ENCODE data around the gene CPPED1. TPM values are rescaled to one million over a fixed set of nuclear protein-coding genes. Genes with fewer than 3 reads are reported as not detected.

The CPPED1 gene
- total and polyA plus RNA-seq, 10 of the 15 experiments (the other 5 are each of a cell fraction or from before 2014, with no cell fraction given): 7.1 to 39.0 (median 16.0) TPM

- TF ChIP-seq PAX8 (IDR thresholded peaks at IDR 0.05): no peak
- TF ChIP-seq ESRRA (IDR thresholded peaks at IDR 0.05; ENCODE audit: low read length): no peak
- TF ChIP-seq SIN3A (IDR thresholded peaks at IDR 0.05; ENCODE audit: low read depth, low read length): no peak
- no TSS peak for BruUV-seq (replicated peaks)
- Histone ChIP-seq H3K4me2 (ENCODE audit: control insufficient read depth, insufficient read depth) (no peak overlapping the region), H4K20me1 (ENCODE audit: control insufficient read depth, insufficient read depth) (no peaks in the 10 kb centered on the region), H3K9ac (ENCODE audit: control insufficient read depth, insufficient read depth, low read length) (no peak overlapping the region), H2AFZ (ENCODE audit: control insufficient read depth, low read depth, low read length) (no peak overlapping the region), H3K27me3 (replicated peaks in 1 of 2; ENCODE audit: control insufficient read depth in 2 of 2, insufficient read depth in 2 of 2, low read length in 1 of 2) (no peaks in the 10 kb centered on the region), H3K36me3 (ENCODE audit: control insufficient read depth in 2 of 2, insufficient read depth in 2 of 2, low read length in 1 of 2) (no peaks in the 10 kb centered on the region), H3K27ac (ENCODE audit: control insufficient read depth, insufficient read depth) (no peak overlapping the region), H3K79me2 (ENCODE audit: control insufficient read depth, insufficient read depth, low read length) (no peaks in the 10 kb centered on the region), H3K4me3 (no peak overlapping the region), H3K9me3 (replicated peaks; ENCODE audit: control insufficient read depth, insufficient read depth, low read length) (peaks cover 10% of the 10 kb centered on the region; the same call in 2 of the 3 replicates), H3K4me1 (ENCODE audit: control insufficient read depth, insufficient read depth, low read length) (peaks cover 19% of the 10 kb centered on the region)
- SMC1A ChIA-PET (ENCODE audit: uncharacterized antibody, unreplicated experiment): no interaction called here
- in situ Hi-C loops (cut with MboI) (no loop called here), intact Hi-C loops (cut with micrococcal nuclease; ENCODE audit: unreplicated experiment) (no loop called here)
- CTCF ChIA-PET: no interaction called here
- FAIRE-seq (no peak), DNase-seq (ENCODE audit: low read depth, low spot score) (no peak), ATAC-seq (no peak)
- RAD21 ChIA-PET (ENCODE audit: unreplicated experiment): no interaction called here
- WGBS (ENCODE audit: insufficient coverage, insufficient replicate concordance, low lambda C conversion rate, missing lambda C conversion rate): 88% methylated on average over 2 of the region's 2 CpGs
- POLR2A ChIA-PET: no interaction called here
Measured at GRCh38 chr16:12747261-12747660, 56.4 kb downstream of the CPPED1 start.

- intact Hi-C loops (cut with micrococcal nuclease; ENCODE audit: unreplicated experiment): no loop called here
- Histone ChIP-seq H2AFZ (ENCODE audit: control insufficient read depth, low read depth, low read length) (no peak overlapping the region), H4K20me1 (ENCODE audit: control insufficient read depth, insufficient read depth) (no peaks in the 10 kb centered on the region), H3K36me3 (ENCODE audit: control insufficient read depth in 2 of 2, insufficient read depth in 2 of 2, low read length in 1 of 2) (no peaks in the 10 kb centered on the region), H3K79me2 (ENCODE audit: control insufficient read depth, insufficient read depth, low read length) (no peaks in the 10 kb centered on the region), H3K9ac (ENCODE audit: control insufficient read depth, insufficient read depth, low read length) (no peak overlapping the region), H3K27me3 (replicated peaks in 1 of 2; ENCODE audit: control insufficient read depth in 2 of 2, insufficient read depth in 2 of 2, low read length in 1 of 2) (no peaks in the 10 kb centered on the region), H3K4me1 (ENCODE audit: control insufficient read depth, insufficient read depth, low read length) (peaks cover 7% of the 10 kb centered on the region; the same call in 1 of the 2 replicates), H3K9me3 (replicated peaks; ENCODE audit: control insufficient read depth, insufficient read depth, low read length) (peaks cover 10% of the 10 kb centered on the region; the same call in 2 of the 3 replicates), H3K4me2 (ENCODE audit: control insufficient read depth, insufficient read depth) (no peak overlapping the region), H3K4me3 (no peak overlapping the region), H3K27ac (ENCODE audit: control insufficient read depth, insufficient read depth) (no peak overlapping the region)
- ChIA-PET POLR2A (no interaction called here), RAD21 (ENCODE audit: unreplicated experiment) (no interaction called here), SMC1A (ENCODE audit: uncharacterized antibody, unreplicated experiment) (no interaction called here), CTCF (no interaction called here)
- in situ Hi-C loops (cut with MboI): no loop called here
- 97% methylated on average over 4 of the region's 4 CpGs for WGBS (ENCODE audit: insufficient coverage, insufficient replicate concordance, low lambda C conversion rate, missing lambda C conversion rate)
- DNase-seq (ENCODE audit: low read depth, low spot score) (no peak), ATAC-seq (no peak), FAIRE-seq (no peak)
- TF ChIP-seq CBX5 (IDR thresholded peaks at IDR 0.05; ENCODE audit: low read depth): 0 out of 2 replicates have a peak, but pooled peaks have one; percentile 60
- TF ChIP-seq, protein P1, sequence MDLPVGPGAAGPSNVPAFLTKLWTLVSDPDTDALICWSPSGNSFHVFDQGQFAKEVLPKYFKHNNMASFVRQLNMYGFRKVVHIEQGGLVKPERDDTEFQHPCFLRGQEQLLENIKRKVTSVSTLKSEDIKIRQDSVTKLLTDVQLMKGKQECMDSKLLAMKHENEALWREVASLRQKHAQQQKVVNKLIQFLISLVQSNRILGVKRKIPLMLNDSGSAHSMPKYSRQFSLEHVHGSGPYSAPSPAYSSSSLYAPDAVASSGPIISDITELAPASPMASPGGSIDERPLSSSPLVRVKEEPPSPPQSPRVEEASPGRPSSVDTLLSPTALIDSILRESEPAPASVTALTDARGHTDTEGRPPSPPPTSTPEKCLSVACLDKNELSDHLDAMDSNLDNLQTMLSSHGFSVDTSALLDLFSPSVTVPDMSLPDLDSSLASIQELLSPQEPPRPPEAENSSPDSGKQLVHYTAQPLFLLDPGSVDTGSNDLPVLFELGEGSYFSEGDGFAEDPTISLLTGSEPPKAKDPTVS (IDR thresholded peaks at IDR 0.05; ENCODE audit: low read depth, low read length): no peak
- BruUV-seq (replicated peaks): no TSS peak
Measured at GRCh38 chr16:12744860-12745259, 58.8 kb downstream of the CPPED1 start.
